ENCODE data around the gene ASXL1. TPM values are rescaled to one million over a fixed set of nuclear protein-coding genes. Genes with fewer than 3 reads are reported as not detected.

The ASXL1 gene
- total RNA-seq, 1 experiment from 2014 or later = 22.7 TPM

GRCh38 chr20:32482442-32483261 lies 124.5 kb downstream of the ASXL1 start (continued):
- TF ChIP-seq PREB (CRISPR knock-in tag; IDR thresholded peaks at IDR 0.05; ENCODE audit: borderline replicate concordance) (no peak), STAT6 (CRISPR knock-in tag; conservative IDR thresholded peaks at IDR 0.05; ENCODE audit: low read depth) (no peak), USF1 (CRISPR knock-in tag; IDR thresholded peaks at IDR 0.05) (no peak), NFYB (CRISPR knock-in tag; conservative IDR thresholded peaks at IDR 0.05; ENCODE audit: low read depth) (no peak), MAX (CRISPR knock-in tag; IDR thresholded peaks at IDR 0.05) (peak; percentile 25; the same call in 1 of the 2 replicates), ZNF532 (CRISPR knock-in tag; IDR thresholded peaks at IDR 0.05; ENCODE audit: borderline replicate concordance) (no peak), TEAD1 (CRISPR knock-in tag; IDR thresholded peaks at IDR 0.05) (0 out of 2 replicates have a peak, but pooled peaks have one; percentile 29), NFE2L1 (CRISPR knock-in tag; IDR thresholded peaks at IDR 0.05) (no peak), RORB (CRISPR knock-in tag; IDR thresholded peaks at IDR 0.05) (no peak), ZNF232 (CRISPR knock-in tag; IDR thresholded peaks at IDR 0.05) (no peak), FOXP4 (CRISPR knock-in tag; IDR thresholded peaks at IDR 0.05) (no peak), ZBTB21 (CRISPR knock-in tag; IDR thresholded peaks at IDR 0.05; ENCODE audit: borderline replicate concordance) (no peak), CDX4 (CRISPR knock-in tag; IDR thresholded peaks at IDR 0.05; ENCODE audit: borderline replicate concordance) (no peak), JAZF1 (CRISPR knock-in tag; IDR thresholded peaks at IDR 0.05) (no peak), GABPB1 (CRISPR knock-in tag; IDR thresholded peaks at IDR 0.05) (no peak), ATF2 (CRISPR knock-in tag; IDR thresholded peaks at IDR 0.05; ENCODE audit: borderline replicate concordance, low read depth) (no peak), EMX1 (CRISPR knock-in tag; IDR thresholded peaks at IDR 0.05) (no peak), ZNF219 (CRISPR knock-in tag; IDR thresholded peaks at IDR 0.05; ENCODE audit: borderline replicate concordance) (peak; percentile 77; the same call in 1 of the 2 replicates), SP1 (CRISPR knock-in tag; conservative IDR thresholded peaks at IDR 0.05) (no peak; the same call in 1 of the 2 replicates), ZBTB43 (CRISPR knock-in tag; IDR thresholded peaks at IDR 0.05) (no peak), SOX15 (CRISPR knock-in tag; IDR thresholded peaks at IDR 0.05) (no peak), JUN (CRISPR knock-in tag; IDR thresholded peaks at IDR 0.05) (0 out of 2 replicates have a peak, but pooled peaks have one; percentile 29)
